Stimulated activated CD8-positive, alpha-beta memory T cell treated with anti-CD3 and anti-CD28 coated beads, Interleukin-7, amount 100 ng/mL, for 1 hour (primary cell): ENCODE data around the gene PRRG2.

Source experiments
- DNase-seq, 2 donors: peaks; one replicate each; pipeline ENCODE4 v3.0.0-alpha.2; 2020; ENCODE audit warnings: low read depth in 2 of 2

Gene PRRG2

GRCh38 chr19:49581007-49581508 is at the start of gene PRRG2:
Gene PRRG2 (plus strand): TSS chr19:49581316. CDS start chr19:49583220, 1,904 bp downstream.
- DNase-seq: no peak

DNA sequence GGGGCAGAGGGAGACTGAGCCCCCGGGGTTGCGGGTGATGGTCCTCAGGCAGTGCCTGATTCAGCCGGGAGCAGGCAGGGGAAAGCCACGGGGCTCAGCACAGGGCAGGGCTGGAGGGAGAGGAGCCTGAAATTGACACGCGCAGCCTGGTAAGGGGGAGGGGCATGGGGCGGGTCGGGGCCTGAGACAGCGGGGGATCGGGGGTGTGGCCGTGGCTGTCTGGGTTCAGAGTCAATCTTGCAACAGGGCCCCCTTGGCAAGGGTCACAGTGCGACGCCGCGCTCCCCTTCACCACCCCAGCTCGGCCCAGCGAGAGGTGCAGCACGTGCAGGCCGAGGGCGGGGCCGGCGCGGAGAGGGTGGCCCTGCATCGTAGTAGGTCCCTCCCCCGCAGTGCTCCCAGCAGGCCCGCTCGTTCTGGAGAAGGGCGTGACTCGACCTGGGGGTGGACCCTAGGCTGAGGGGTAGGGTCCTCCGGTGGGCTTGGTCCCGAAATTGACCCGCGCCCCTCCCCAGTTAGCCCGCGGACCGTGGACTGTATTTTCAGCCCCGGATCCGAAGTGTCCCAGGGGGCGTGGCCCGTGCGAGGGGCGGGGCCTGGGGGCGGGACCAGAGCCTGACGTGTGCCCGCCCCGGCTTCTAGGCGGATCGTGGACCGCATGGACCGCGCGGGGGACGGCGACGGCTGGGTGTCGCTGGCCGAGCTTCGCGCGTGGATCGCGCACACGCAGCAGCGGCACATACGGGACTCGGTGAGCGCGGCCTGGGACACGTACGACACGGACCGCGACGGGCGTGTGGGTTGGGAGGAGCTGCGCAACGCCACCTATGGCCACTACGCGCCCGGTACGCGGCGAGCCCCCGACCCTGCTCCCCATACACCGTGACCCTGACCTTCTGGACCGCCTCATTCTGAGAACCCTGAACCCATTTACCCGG is 47.3 kb upstream of the PRRG2 start:
- peak; percentile 70 to 75 for DNase-seq

DNA sequence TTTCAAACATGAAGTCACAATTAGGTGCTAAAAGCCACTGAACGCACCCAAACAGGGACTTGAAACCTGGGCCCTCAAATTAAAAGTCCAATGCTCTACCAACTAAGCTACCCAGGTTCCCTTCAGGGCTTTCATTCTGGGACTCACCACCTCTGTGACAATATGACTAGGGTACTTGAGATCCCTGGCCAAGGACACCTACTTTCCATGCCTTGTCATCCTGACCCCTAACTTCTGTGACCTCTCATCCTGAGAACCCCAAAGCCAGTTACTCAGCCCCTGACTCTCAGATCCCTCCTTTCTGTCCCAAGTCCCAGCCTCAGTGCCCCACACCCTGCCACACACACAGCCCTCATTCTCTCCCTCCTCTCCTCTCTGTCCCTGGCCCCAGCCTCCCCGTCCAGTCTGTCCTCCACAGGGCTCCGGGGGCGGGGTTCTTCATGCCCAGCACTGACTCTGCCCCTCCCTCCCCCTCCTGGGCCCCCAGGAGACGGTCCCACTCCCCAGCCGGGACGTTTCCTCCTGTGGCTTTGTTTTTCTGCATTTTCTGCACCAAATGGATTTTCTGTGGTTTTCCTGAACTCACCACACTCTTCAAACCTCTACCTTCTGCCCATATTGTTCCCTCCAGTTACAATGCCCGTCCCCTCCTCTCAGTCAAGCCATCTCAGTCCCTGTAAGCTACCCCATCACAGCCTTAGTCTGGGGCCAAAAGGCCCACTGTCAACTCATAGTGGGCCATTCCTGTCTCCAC is 46.3 kb upstream of the PRRG2 start:
- no peak for DNase-seq

DNA sequence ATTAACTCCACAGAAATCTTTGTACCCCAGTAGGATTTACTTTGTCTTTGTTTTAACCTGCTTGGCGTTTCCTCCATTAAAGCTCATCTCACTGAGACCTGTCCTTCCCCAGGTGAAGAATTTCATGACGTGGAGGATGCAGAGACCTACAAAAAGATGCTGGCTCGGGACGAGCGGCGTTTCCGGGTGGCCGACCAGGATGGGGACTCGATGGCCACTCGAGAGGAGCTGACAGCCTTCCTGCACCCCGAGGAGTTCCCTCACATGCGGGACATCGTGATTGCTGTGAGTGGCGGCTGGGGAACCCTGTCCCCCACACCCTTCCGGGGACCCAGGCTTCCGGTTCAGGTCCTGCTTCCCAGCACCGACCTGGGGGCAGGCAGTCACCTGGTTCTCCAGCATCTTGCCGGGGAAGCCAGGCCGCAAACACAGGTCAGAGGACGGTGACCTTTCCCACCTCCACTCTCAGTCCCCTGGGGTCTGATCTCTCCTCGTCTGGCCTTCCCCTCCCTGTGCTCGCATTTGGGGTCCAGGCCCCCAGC is 44.1 kb upstream of the PRRG2 start:
- no peak for DNase-seq

DNA sequence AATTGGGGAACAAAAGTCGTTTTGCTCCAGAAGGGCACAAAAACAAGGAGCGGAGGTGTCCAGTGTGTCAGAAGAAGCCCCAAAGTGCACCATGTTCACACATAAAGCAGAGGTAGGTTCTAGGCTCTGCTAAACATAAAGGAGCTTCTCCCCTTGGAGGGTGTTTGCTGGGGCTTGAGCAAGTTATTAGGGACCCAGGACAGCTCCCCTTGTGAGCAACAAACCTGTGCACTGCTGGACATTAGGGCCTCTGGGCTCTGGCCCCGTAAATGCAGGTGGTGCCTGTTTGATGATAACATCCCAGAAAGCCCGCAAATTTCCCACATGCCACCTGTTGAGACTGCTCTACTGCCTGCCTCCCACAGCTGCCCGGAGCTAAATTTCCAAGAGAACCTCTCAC is 42.5 kb upstream of the PRRG2 start:
- no peak for DNase-seq

DNA sequence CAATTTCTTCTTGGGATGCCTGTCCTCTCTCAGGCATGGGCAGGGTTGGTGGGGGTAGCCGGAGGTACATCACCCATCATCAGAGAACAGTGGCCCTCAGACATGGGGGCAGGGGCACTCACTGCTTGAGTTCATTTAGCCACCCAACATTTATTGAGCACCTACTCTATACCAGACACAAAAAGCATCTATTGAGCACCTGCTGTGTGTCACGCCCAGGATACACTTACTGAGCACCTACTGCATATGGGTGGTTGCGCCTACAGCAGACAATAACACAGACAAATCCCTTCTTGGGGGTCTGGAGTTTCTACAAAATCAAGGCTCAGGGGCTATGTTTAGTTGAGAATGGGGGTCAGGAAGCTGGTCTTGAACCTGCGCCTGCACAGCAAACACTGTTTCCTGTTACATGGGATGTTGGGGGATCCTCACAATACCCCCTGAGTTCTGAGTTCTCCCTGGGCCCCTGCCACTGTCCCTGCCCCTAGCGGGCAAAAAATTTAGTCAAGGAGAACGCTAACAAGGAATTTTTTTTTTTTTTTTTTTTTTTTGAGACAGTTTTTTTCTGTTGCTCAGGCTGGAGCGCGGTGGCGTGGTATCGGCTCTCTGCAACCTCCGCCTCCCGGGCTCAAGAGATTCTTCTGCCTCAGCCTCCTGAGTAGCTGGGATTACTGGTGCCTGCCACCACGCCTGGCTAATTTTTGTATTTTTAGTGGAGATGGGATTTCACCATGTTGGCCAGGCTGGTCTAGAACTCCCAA is 41.7 kb upstream of the PRRG2 start:
- no peak for DNase-seq

DNA sequence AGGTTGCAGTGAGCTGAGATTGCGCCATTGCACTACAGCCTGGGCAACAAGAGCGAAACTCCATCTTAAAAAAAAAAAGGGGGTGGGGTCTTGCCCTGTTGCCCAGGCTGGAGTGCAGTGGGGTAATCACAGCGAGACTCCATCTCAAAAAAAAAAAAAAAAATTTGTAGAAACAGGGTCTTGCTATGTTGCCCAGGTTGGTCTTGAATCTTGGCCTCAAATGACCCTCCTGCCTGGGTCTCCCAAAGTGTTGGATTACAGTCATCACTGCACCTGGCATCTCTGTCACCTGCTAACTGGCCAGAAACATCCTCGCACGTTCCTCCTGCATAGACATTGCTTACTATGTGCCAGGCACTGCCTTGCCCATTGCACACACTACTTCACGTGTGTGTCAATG is 39.2 kb upstream of the PRRG2 start:
- no peak for DNase-seq

DNA sequence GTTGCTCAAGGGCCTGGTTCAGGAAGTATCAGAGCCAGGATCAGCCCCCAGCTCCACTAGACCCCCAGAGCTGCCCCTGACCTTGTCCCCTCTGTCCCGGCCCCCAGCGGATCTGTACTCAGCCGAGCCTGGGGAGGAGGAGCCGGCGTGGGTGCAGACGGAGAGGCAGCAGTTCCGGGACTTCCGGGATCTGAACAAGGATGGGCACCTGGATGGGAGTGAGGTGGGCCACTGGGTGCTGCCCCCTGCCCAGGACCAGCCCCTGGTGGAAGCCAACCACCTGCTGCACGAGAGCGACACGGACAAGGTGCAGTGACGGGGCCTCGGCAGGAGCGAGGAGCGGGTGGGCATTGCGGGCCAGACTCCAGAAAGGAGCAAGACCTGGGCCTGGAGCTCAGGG is 38.7 kb upstream of the PRRG2 start:
- DNase-seq: no peak

DNA sequence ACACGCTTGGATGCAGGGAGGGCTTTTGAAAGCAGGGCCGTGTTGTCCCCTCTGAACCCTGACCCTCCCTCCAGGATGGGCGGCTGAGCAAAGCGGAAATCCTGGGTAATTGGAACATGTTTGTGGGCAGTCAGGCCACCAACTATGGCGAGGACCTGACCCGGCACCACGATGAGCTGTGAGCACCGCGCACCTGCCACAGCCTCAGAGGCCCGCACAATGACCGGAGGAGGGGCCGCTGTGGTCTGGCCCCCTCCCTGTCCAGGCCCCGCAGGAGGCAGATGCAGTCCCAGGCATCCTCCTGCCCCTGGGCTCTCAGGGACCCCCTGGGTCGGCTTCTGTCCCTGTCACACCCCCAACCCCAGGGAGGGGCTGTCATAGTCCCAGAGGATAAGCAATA is 38.1 kb upstream of the PRRG2 start:
- DNase-seq: no peak

GRCh38 chr19:49544154-49544553 is 37.0 kb upstream of the PRRG2 start:
- no peak for DNase-seq

GRCh38 chr19:49546825-49547565 is 34.1 kb upstream of the PRRG2 start:
- DNase-seq: no peak

DNA sequence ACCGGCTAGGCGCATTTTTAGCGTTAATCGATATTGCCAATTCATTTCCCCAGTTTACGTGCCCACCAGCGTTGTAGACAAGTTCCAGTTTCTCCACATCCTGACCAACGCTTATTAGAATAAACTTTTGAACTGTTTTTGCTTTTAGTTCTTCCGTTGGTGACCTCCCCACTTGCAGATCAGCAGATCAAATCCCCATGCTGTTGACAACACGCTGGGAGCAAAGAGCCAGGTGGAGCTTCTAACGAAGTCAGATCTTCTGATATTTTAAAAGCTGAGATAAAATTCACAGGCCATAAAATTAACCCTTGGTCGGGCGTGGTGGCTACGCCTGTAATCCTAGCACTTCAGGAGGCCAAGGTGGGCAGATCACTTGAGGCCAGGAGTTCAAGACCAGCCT is 32.1 kb upstream of the PRRG2 start:
- no peak for DNase-seq

- no peak for DNase-seq
Observed at GRCh38 chr19:49551531-49551930, 29.6 kb upstream of the PRRG2 start.

DNA sequence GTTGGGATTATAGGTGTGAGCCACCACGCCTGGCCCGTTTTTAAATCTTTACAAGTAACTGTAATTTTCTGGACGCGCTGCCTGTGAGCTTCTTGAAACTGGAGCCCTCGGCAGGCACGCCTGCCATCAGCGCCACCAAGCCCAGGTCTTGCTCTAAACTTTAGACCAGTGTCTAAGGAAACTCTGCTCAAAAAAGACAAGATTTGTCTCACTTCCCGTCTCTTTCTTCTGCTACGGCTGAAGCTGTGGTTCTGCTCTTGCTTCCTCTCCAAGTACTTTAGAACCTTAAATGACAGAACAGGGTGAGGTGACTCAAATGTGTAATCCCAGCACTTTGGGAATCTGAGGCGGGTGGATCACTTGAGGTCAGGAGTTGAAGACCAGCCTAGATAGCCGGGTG is 28.4 kb upstream of the PRRG2 start:
- no peak for DNase-seq

- DNase-seq: no peak
Observed at GRCh38 chr19:49553451-49554271, 27.5 kb upstream of the PRRG2 start.

- DNase-seq: no peak
Observed at GRCh38 chr19:49554701-49555181, 26.4 kb upstream of the PRRG2 start.

DNA sequence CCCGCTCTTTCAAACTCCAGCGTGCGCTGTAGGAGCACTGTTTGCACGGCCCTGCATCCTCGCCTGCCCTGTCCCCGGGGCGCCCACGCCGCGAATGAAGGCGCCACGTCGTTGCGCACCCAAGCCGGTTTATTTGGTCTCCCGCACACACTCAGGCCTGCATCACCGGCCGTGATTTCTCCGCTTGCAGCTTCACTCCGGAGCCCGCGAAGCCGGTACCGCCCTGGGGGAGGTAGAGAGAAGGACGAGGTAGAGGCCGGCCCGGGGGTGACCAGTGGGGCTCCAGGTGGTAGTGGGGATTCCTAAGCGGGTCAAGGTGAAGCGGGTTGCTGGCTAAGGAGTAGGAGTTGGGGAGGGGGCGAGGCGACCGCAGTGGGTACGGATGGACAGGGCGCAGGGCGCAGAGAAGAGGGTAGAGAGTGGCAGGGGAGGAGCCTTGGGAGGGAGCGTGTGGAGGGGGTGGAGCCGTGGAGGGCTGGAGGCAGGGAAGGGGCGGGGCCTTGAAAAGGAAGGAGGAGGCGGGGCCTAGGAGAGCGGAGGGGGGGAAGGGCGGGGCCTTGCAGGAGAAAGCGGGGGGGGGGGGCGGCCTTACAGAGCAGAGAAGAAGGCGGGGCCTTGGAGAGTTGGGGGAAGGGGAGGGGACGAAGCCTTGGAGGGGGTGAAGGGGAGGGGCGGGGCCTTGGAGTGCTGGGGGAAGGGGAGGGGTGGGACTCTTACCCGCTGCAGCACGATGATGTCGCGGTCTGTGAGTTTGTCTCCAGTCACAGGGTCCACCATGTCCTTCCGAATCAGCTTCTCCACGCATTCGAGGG is 25.3 kb upstream of the PRRG2 start:
- DNase-seq: peak in 1 of 2 donors; percentile 66

DNA sequence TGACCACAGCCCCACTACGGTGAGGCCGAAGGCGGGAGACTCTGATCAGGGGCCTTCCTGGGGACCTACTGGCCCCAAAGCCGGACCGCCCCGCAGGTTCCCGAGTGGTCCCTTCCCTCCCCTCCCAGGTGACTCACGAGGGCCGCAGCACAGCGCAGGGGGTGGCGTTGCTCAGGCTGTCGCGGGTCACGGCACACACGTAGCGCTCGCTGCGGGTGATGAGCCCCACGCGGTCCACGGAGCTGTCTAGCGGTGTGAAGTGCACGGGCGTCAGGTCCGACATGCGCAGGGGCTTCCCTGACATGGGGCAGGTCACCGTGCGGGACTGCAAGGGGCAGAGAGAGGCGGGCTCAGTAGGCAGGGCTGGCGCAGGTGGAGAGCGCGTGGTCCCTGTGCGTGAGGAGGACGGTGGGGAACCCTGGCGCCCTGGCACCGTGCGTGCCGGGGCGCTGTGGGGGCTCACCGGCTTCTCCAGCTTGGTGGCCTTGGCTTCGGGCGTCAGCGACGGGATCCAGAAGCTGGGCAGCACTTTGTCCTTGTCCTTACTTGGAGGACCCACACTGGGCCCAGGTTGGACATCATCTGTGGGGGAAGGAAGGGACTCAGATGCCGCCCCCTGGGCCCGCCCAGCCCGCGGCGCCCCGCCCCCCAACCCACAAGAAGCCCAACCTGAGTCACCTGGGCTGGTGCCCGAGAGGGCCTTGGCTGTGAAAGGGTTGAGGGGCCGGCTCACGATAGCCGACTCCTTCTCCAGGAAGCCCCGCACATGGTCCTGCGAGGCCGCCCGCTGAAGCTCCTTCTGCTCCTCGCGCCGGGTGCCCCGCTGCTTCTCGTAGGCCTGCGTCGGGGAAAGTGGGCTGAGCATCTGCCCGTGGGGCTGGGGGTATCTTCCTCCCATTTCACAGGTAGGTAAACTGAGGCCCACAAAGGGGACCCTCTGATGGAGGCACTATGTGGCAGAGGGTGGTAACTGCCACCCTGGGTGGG is 24.4 kb upstream of the PRRG2 start:
- DNase-seq: no peak
